Transverse colon (tissue), 4 donors: Measurements from ENCODE around the gene SLF2.
A peak's percentile ranks its signal among the peaks of the same experiment; 100 is the strongest.

ENCODE experiments used
- POLR2A ChIP-seq: fragments of 450-650 bp; IDR thresholded peaks from one replicate; pipeline ENCODE4 v1.6.1; 2016; ENCODE audit warnings: antibody characterized with exemption, mild to moderate bottlenecking, moderate library complexity
- POLR2AphosphoS5 ChIP-seq, 3 donors: sonication (generic); formaldehyde crosslinking; IDR thresholded peaks; one replicate each; pipeline ENCODE4 v1.6.1; 2016; ENCODE audit warnings: antibody characterized with exemption in 3 of 3
- TF ChIP-seq, protein P1 (sequence below), 5 experiments: fragments of 200-600 bp in 3 of 5; fragments of 450-650 bp in 2 of 5; sonication (generic) in 3 of 5; IDR thresholded peaks; 1 replicate in 2 of 5; 2 replicates in 3 of 5; pipeline ENCODE4 v1.5.1; 2016 to 2017; ENCODE audit warnings: antibody characterized with exemption in 5 of 5, inconsistent platforms in 3 of 5, mild to moderate bottlenecking in 2 of 5, moderate library complexity in 1 of 5

DNA sequence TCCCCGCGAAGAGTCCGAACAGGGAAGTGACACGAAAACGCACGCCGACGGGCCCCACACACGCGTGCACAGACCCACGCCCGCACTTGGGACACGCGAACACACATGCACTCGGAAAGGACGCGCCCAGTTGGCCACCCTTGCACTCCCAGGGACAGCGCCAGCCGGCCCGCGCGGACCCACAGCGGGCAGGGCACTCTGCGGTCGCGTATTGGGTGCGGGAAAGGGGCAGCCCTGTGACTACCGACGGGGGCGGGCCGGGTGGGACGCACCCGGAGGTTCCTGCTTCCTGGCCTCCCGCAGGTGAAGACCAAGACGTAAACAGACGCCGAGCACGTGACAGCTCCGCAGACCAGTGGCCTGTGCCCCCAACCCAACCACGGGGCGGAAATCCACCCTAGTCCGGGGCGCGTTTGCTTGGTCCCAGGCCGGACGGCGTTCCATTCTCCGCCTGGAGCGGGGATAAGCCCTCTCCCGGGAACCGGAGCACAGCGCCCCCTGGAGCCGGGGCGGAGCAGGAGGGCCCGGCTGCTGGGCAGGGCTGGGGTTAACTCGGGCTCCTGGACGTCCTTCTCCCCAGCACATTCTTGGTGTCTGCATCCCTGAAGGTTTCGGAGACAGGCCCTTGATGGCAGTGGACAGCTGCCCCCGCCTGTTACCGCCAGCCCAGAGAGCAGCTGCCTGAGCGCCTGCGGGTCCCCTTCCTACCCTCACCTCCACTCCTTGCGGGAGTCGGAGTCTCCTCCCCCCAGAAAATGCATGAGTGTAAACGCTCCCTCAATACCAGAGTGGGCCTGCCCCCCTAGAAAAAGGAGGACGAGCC is 84.8 kb downstream of the SLF2 start:
- TF ChIP-seq POLR2AphosphoS5 (IDR thresholded peaks at IDR 0.05), result peak; percentile 18 to 72 (median 49)
- TF ChIP-seq POLR2A, result peak; percentile 70
- TF ChIP-seq, protein P1, sequence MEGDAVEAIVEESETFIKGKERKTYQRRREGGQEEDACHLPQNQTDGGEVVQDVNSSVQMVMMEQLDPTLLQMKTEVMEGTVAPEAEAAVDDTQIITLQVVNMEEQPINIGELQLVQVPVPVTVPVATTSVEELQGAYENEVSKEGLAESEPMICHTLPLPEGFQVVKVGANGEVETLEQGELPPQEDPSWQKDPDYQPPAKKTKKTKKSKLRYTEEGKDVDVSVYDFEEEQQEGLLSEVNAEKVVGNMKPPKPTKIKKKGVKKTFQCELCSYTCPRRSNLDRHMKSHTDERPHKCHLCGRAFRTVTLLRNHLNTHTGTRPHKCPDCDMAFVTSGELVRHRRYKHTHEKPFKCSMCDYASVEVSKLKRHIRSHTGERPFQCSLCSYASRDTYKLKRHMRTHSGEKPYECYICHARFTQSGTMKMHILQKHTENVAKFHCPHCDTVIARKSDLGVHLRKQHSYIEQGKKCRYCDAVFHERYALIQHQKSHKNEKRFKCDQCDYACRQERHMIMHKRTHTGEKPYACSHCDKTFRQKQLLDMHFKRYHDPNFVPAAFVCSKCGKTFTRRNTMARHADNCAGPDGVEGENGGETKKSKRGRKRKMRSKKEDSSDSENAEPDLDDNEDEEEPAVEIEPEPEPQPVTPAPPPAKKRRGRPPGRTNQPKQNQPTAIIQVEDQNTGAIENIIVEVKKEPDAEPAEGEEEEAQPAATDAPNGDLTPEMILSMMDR (IDR thresholded peaks at IDR 0.05), result peak; percentile 90 to 98 (median 93)
